AG04449 (cell line): ENCODE measurements around the gene NIF3L1.
"Not testable (repeated sequence)": the region's sequence is repeated elsewhere in the genome, so short reads cannot be mapped to it uniquely, and the experiment has no call there.

Experiments used
- CTCF ChIA-PET: fragments of 350-600 bp; formaldehyde crosslinking; extraction: SDS; loops from one replicate; lab custom pipeline; 2021; ENCODE audit warnings: antibody characterized with exemption; lab: Yijun Ruan, JAX
- POLR2A ChIA-PET: fragments of 400-600, 350-600 bp; formaldehyde crosslinking; extraction: SDS; loops from one replicate; lab custom pipeline; 2020; ENCODE audit warnings: antibody characterized with exemption, inconsistent platforms; lab: Yijun Ruan, JAX
- DNase-seq: peaks from one replicate; pipeline ENCODE4 v3.0.0-alpha.2; 2010; ENCODE audit warnings: low read depth, low spot score
- H3K4me3 ChIP-seq: 2 replicates; pipeline ENCODE4 v1.5.1; 2011; ENCODE audit warnings: low read depth, mild to moderate bottlenecking, control low read depth, low read length
- CTCF ChIP-seq: IDR thresholded peaks from one replicate; pipeline ENCODE4 v1.5.1; 2011; ENCODE audit warnings: mild to moderate bottlenecking, moderate library complexity, low read length, control low read depth, inconsistent platforms; ENCODE audit not compliant: insufficient read depth; ENCODE audit errors: missing control alignments

The NIF3L1 gene

GRCh38 chr2:200864176-200865034 is 24.8 kb upstream of the NIF3L1 start, which contains the start of gene CLK1:
CLK1 (minus strand) TSS chr2:200864658; CDS start chr2:200861862, 2,796 bp downstream.
- no peak for TF ChIP-seq CTCF
- POLR2A ChIA-PET, result interaction anchor here (0.6 to 2.0 kb wide), 16 partner anchors 9 to 370 kb away, joined by 3 to 19 read pairs (median 4); partner anchors contain the start of genes BZW1, NIF3L1 and PPIL3
- CTCF ChIA-PET, result interaction anchor here (0.9 to 1.8 kb wide), 6 partner anchors 9 to 368 kb away, joined by 3 to 17 read pairs (median 3); partner anchors contain the start of genes NIF3L1 and PPIL3
- peak within 1 kb of the TSS; percentile 93 for H3K4me3 ChIP-seq
- no peak for DNase-seq

- ChIA-PET CTCF (interaction anchor here (1.4 kb wide), 1 partner anchor 156 kb away, joined by 4 read pairs; no protein-coding TSS in a partner anchor), POLR2A (interaction anchor here (1.0 kb wide), 1 partner anchor 20 kb away, joined by 3 read pairs; the partner anchor contains the start of genes NIF3L1 and PPIL3)
- no peak overlapping the region for H3K4me3 ChIP-seq
- no peak for DNase-seq
- no peak for TF ChIP-seq CTCF
Observed at GRCh38 chr2:200869014-200869413, 20.2 kb upstream of the NIF3L1 start.

- no peak overlapping the region for H3K4me3 ChIP-seq
- ChIA-PET POLR2A (no interaction called here), CTCF (interaction anchor here (0.6 to 1.4 kb wide), 2 partner anchors 57 to 361 kb away, joined by 3 read pairs; no protein-coding TSS in a partner anchor)
- no peak for TF ChIP-seq CTCF
- DNase-seq, result no peak
Observed at GRCh38 chr2:200871151-200871550, 18.0 kb upstream of the NIF3L1 start.

- POLR2A ChIA-PET, result no interaction called here
- no peak overlapping the region for H3K4me3 ChIP-seq
- no peak for TF ChIP-seq CTCF
- no peak for DNase-seq
- CTCF ChIA-PET, result interaction anchor here (2.4 kb wide), 1 partner anchor 160 kb away, joined by 6 read pairs; no protein-coding TSS in a partner anchor
Observed at GRCh38 chr2:200873560-200873959, 15.6 kb upstream of the NIF3L1 start.

- no peak for TF ChIP-seq CTCF
- DNase-seq, result no peak
- H3K4me3 ChIP-seq, result no peak overlapping the region
- ChIA-PET CTCF (no interaction called here), POLR2A (no interaction called here)
Observed at GRCh38 chr2:200877443-200877842, 11.7 kb upstream of the NIF3L1 start.

- CTCF ChIA-PET, result no interaction called here
- H3K4me3 ChIP-seq, result no peak overlapping the region
- no peak for DNase-seq
- no peak for TF ChIP-seq CTCF
- POLR2A ChIA-PET, result no interaction called here
Observed at GRCh38 chr2:200878289-200878880, 10.8 kb upstream of the NIF3L1 start.

GRCh38 chr2:200881715-200882249 is 7.4 kb upstream of the NIF3L1 start:
- CTCF ChIA-PET, DNase-seq, POLR2A ChIA-PET, H3K4me3 ChIP-seq: not testable (repeated sequence)
